ENCODE measurements around the gene DCXR. TPM values are rescaled to one million over a fixed set of nuclear protein-coding genes. Genes with fewer than 3 reads are reported as not detected.
A peak's percentile ranks its signal among the peaks of the same experiment; 100 is the strongest.

Gene DCXR
- total RNA-seq, 1 donor from 2014 or later, result 49.9 TPM

GRCh38 chr17:82021107-82021899, 16.2 kb downstream of the DCXR start:
- H3K4me3 ChIP-seq (ENCODE audit: insufficient read depth, low read depth, low read length), result peak overlapping the region; percentile 81
- TF ChIP-seq EZH2 (IDR thresholded peaks at IDR 0.05; ENCODE audit: insufficient read depth, low read length) (no peak), CTCF (IDR thresholded peaks at IDR 0.05; ENCODE audit: insufficient read depth, low read depth, low read length) (peak; percentile 51)
- H3K9me3 Mint-ChIP-seq (ENCODE audit: unreplicated experiment), result no peaks in the 10 kb centered on the region
- H3K4me3 Mint-ChIP-seq (ENCODE audit: unreplicated experiment), result peak overlapping the region; percentile 86
- H4K20me1 ChIP-seq (ENCODE audit: insufficient read depth, low read length), result peaks cover 27% of the 10 kb centered on the region
- H3K27ac Mint-ChIP-seq (ENCODE audit: unreplicated experiment), result no peak overlapping the region
- H3K79me2 ChIP-seq (ENCODE audit: insufficient read depth, low read length), result peaks cover 15% of the 10 kb centered on the region
- H3K4me1 Mint-ChIP-seq (ENCODE audit: low read depth, unreplicated experiment), result no peaks in the 10 kb centered on the region
- peak overlapping the region; percentile 87 for H3K9ac ChIP-seq (ENCODE audit: low read length)
- DNase-seq (ENCODE audit: low read depth) (peak; percentile 43), FAIRE-seq (no peak)
- no peak overlapping the region for H3K27ac ChIP-seq (ENCODE audit: low read depth, low read length)
- H3K4me2 ChIP-seq (ENCODE audit: low read length), result peak overlapping the region; percentile 99
- H3K27me3 ChIP-seq (ENCODE audit: insufficient read depth, low read length), result no peaks in the 10 kb centered on the region
- H3K9me3 ChIP-seq (ENCODE audit: insufficient read depth, low read depth, low read length), result no peaks in the 10 kb centered on the region
- peaks cover 2% of the 10 kb centered on the region for H3K27me3 Mint-ChIP-seq (ENCODE audit: low read depth, unreplicated experiment)
- H3K36me3 ChIP-seq (ENCODE audit: insufficient read depth, low read length), result no peaks in the 10 kb centered on the region
- H3K4me1 ChIP-seq (ENCODE audit: insufficient read depth, low read length), result peaks cover 23% of the 10 kb centered on the region
- no peak overlapping the region for H2AFZ ChIP-seq (ENCODE audit: low read depth, low read length)
- no peaks in the 10 kb centered on the region for H3K36me3 Mint-ChIP-seq (ENCODE audit: low read depth, unreplicated experiment)

GRCh38 chr17:82020572-82021106, 16.9 kb downstream of the DCXR start:
- no peak overlapping the region for H3K4me3 ChIP-seq (ENCODE audit: insufficient read depth, low read depth, low read length)
- no peak for FAIRE-seq

More at GRCh38 chr17:82020572-82021106, 16.9 kb downstream of the DCXR start:
- TF ChIP-seq EZH2 (IDR thresholded peaks at IDR 0.05; ENCODE audit: insufficient read depth, low read length) (no peak), CTCF (IDR thresholded peaks at IDR 0.05; ENCODE audit: insufficient read depth, low read depth, low read length) (no peak)
- Mint-ChIP-seq H3K4me3 (ENCODE audit: unreplicated experiment) (peak overlapping the region; percentile 50), H3K9me3 (ENCODE audit: unreplicated experiment) (no peaks in the 10 kb centered on the region), H3K36me3 (ENCODE audit: low read depth, unreplicated experiment) (no peaks in the 10 kb centered on the region), H3K4me1 (ENCODE audit: low read depth, unreplicated experiment) (no peaks in the 10 kb centered on the region), H3K27me3 (ENCODE audit: low read depth, unreplicated experiment) (no peaks in the 10 kb centered on the region), H3K27ac (ENCODE audit: unreplicated experiment) (no peak overlapping the region)
- Histone ChIP-seq H3K36me3 (ENCODE audit: insufficient read depth, low read length) (no peaks in the 10 kb centered on the region), H4K20me1 (ENCODE audit: insufficient read depth, low read length) (peaks cover 27% of the 10 kb centered on the region), H3K79me2 (ENCODE audit: insufficient read depth, low read length) (peaks cover 15% of the 10 kb centered on the region), H3K4me2 (ENCODE audit: low read length) (peak overlapping the region; percentile 99), H3K4me1 (ENCODE audit: insufficient read depth, low read length) (peaks cover 23% of the 10 kb centered on the region), H3K27ac (ENCODE audit: low read depth, low read length) (no peak overlapping the region), H3K9me3 (ENCODE audit: insufficient read depth, low read depth, low read length) (no peaks in the 10 kb centered on the region), H3K27me3 (ENCODE audit: insufficient read depth, low read length) (no peaks in the 10 kb centered on the region), H3K9ac (ENCODE audit: low read length) (no peak overlapping the region), H2AFZ (ENCODE audit: low read depth, low read length) (no peak overlapping the region)
- no peak for DNase-seq (ENCODE audit: low read depth)

Measured in astrocyte (in vitro differentiated cells and primary cell).